Lower leg skin (tissue), 3 donors: ENCODE data around the gene PLS1.

Experiments
- CTCF ChIP-seq, 3 donors: fragments of 450-650 bp; IDR thresholded peaks; one replicate each; pipeline ENCODE4 v1.5.1; 2016; ENCODE audit warnings: antibody characterized with exemption in 3 of 3, mild to moderate bottlenecking in 3 of 3, moderate library complexity in 2 of 3
- POLR2A ChIP-seq, 2 donors: fragments of 450-650 bp; IDR thresholded peaks; one replicate each; pipeline ENCODE4 v1.6.1; 2016 to 2017; ENCODE audit warnings: antibody characterized with exemption in 2 of 2, mild to moderate bottlenecking in 1 of 2, moderate library complexity in 1 of 2

DNA sequence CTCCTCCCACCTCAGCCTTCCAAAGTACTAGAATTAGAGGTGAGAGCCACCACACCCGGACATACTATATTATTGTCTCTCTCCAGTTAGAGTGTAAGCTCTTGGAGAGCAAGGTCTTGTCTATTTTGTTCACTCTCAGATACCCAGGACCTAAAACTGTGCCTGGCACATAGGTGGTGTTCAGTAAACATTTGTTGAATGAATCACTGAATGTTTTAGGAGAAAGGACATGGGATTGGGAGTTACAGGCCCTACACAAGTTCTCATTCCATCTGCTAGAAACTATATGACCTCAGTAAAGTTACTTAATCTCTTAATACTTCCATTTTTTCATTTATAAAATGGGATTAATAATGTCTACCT is 16.2 kb upstream of the PLS1 start:
- TF ChIP-seq CTCF (IDR thresholded peaks at IDR 0.05) (no peak), POLR2A (IDR thresholded peaks at IDR 0.05) (no peak)
